A204.1 (cell line): ENCODE measurements around the gene YIPF3.
A peak's percentile ranks its signal among the peaks of the same experiment; 100 is the strongest.
"Not testable (repeated sequence)": the region's sequence is repeated elsewhere in the genome, so short reads cannot be mapped to it uniquely, and the experiment has no call there.

Experiments used
- FAIRE-seq: peaks from 2 replicates; lab custom pipeline; 2012; peaks lifted over from hg19 to GRCh38; lab: Jason Lieb, UNC

Gene YIPF3

DNA sequence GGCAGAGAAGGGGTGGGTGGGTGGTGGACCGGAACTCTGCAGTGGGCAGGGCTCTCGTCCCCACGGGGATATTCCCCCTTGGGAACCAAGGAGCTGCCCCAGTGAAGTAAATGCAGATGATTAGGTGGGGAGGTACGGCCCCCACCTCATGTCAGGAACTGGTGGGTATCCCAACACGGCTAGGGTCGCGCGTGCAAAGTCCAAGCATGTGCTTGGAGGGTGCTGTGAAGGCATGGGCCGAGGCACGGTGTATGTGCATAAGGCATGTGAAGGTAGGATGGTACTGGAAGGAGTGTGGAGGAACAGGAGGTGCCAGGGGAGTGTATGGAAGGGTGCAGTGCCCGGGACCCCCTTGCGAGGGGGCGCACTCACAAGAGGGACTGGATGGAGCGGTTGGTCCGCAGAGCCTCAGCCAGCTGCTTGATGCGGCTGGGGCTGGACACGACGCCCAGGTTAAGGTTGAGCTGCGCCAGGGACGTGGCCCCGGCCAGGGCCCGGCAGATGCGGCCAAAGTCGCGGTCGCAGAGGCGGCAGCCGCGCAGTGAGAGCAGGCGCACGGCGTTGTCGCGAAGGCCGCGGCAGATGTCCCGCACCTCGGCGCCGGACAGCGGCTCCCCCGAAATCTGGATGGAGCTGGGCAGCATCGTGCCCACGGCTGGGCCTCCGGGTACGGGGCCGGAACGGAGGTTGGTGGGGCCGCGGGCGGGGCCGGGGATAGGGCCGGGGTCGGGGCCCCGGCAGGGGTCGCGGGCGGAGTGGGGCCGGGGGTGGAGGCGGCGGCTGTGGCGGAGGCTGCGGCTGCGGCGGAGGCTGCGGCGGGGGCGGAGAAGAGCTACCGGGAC, 7.4 kb downstream of the YIPF3 start:
- no peak for FAIRE-seq

DNA sequence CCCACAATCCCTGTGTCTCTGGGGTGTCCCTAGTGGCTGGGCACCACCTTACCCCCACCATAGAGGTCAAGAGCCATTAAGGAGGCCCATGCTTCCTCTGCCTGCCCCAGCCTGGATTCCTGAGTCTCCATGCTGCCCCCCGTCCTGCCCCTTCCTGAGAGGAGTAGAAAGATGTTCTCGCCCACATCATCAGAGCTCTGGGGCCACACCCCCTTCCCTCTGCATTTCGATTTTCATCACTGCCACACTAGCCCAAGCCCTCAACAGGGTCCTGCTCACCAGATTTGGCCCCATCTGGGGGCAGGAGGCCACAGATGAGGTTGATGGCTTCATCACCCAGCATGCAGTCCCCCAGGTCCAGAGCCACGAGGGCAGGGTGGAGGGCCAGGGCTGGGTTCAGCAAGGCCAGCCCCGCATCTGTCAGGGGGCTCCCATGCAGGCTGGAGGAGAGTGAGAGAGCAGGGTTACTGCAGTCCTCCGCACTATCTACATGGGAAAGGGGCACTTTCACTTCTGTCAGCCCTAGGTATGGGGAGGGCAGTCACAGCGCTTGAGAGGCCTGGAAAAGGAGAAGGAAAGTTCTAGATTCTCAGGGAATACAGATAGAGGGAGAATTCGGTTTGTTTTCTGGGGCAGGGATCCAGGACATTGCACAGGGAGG, 8.1 kb downstream of the YIPF3 start:
- FAIRE-seq = no peak

DNA sequence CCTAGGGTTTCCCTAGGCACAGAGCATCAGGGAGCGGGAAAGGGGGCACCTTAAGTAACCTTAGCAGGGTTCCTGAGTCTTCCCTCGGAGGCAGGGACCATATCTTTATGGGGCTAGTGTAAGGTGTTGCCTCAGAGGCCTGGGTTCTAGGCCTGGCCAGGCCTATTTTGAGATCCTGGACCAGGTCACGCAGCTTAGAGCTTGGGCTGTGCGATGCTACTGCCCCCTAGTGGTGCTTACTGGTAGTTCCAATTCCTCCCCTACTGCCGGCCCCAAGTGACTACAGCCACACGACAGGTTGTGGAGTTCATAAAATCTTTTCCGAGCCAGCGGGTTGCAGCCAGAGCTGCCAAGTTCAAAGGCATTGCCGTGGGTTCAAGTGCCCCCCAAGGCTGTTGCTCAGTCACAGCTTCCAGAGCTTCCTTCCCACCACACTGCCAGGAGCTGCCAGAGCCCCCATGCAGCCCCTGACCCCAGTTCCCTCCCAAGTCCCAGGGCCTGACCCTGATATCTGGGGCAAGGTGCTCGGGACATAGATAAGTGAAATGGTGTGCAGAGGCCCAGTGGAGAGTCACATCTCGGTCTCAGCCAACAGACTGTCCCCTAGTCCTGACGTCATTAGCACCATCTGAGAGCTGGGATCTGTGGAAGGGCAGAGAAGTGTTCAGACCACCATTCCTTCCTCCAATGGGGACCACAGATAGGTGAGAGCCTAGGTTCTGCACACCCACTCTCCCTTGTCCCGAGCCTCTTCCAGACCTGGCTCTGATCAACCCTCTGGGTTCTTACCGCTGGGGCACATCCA, 9.9 kb downstream of the YIPF3 start:
- peak; percentile 59 for FAIRE-seq

DNA sequence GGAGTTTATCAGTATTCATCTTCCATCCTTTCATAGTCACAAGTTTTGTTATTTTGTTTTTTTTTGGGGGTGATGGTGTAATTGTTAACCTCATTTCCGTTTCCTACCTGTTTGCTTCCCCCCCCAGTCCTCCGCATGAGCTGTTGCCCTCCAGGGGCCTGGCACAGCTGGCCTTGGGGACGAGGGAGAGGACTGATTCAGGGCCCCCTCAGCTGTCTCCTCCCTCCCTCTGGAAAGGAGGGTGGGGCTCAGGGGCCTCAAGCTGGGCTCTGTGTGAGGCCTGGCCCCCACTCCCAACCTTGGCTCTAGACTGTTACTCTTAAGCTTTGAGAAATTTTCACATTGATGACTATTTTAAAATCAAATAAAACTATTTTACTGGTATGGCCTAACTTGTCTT, 10.6 kb downstream of the YIPF3 start:
- FAIRE-seq = no peak

DNA sequence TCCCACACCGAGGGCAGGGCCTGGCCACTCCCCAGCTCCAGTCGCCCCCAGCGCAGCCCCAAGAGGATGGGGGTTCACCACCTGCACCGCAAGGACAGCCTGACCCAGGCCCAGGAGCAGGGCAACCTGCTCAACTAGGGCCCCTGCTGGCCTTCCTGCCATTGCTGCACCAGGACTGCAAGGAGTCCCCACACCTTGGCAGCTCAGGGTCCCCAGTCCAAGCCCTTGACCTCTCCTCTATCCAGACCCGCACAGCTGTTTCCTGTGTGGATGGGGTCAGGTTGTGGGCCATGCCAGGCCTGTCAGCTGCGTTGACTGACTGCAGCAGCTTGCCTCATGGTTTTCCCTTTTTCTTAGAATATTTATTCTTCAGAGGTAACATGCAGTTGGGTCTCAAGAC, 11.0 kb downstream of the YIPF3 start:
- FAIRE-seq = no peak

DNA sequence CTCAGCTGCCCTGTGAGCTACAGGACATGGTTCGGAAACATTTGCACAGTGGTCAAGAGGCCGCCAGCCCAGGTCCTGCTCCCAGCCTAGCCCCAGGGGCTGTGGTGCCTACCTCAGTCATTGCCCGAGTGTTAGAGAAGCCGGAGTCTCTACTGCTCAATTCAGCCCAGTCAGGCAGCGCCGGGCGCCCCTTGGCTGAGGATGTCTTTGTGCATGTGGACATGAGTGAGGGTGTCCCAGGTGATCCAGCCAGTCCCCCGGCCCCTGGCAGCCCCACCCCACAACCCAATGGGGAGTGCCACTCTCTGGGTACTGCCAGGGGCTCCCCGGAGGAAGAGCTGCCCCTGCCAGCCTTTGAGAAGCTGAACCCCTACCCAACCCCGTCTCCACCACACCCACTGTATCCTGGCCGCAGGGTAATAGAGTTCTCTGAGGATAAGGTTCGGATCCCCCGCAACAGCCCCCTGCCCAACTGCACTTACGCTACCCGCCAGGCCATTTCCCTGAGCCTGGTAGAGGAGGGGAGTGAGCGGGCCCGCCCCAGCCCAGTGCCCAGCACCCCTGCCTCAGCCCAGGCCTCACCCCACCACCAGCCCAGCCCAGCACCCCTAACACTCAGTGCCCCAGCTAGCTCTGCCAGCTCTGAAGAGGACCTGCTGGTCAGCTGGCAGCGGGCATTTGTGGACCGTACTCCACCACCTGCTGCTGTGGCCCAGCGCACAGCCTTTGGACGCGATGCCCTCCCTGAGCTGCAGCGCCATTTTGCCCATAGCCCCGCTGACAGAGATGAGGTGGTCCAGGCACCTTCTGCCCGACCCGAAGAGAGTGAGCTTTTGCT, 11.8 kb downstream of the YIPF3 start:
- FAIRE-seq = no peak

DNA sequence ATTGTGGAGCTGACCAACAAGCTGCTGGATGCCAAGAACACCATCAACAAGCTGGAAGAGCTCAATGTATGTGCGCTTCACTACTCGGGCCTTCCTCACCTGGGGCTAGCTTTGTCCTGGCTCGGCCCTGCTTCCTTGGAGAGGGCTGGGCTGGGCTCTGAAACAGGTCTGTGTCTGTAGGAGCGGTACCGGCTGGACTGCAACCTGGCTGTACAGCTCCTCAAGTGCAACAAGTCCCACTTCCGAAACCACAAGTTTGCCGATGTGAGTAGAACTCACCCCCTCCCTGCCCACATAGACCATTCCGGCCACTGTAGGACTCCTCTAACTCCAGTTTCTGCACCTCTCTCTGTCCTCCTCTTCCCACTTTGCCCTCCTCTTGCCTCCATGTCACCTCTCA, 13.3 kb downstream of the YIPF3 start:
- FAIRE-seq = no peak

DNA sequence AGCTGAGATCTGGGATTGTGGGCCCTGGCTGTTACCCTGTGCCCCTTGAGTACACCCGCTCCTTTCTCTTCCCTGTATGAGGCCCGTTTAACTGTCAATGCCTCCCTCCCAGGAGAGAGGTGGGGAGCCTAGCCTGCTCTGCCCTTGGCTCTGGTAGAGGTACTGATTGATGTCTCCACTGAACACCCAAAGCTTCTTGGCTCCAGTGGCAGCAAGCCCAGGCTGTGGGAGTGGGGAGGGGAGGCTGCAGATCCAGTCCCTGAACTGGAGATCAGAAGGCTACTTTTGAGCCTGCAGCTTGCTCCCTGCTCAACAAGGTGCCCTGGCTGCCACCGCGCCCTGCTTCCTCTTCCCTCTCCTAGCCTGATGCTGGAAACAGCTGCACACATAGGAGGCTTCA, 14.1 kb downstream of the YIPF3 start:
- FAIRE-seq = no peak

DNA sequence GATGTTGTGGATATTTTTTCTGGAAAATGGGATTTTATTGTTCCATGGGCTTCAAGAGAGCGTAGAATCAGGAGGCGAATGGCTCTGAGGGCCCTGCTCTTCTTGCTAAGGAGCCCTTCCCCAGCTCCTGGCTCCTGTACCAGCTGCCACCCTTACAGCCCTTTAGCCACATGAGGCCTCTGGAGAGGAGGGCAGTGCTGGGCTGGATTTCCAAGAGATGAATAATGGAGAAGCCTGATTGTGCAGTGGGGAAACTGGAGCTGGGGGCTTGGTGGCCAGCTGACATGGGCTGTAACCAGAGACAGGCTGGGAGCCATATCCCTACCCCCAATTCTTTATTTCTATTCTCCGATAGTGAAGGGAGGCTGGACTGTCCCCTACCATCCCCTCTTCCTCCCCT, 15.8 kb downstream of the YIPF3 start:
- no peak for FAIRE-seq

DNA sequence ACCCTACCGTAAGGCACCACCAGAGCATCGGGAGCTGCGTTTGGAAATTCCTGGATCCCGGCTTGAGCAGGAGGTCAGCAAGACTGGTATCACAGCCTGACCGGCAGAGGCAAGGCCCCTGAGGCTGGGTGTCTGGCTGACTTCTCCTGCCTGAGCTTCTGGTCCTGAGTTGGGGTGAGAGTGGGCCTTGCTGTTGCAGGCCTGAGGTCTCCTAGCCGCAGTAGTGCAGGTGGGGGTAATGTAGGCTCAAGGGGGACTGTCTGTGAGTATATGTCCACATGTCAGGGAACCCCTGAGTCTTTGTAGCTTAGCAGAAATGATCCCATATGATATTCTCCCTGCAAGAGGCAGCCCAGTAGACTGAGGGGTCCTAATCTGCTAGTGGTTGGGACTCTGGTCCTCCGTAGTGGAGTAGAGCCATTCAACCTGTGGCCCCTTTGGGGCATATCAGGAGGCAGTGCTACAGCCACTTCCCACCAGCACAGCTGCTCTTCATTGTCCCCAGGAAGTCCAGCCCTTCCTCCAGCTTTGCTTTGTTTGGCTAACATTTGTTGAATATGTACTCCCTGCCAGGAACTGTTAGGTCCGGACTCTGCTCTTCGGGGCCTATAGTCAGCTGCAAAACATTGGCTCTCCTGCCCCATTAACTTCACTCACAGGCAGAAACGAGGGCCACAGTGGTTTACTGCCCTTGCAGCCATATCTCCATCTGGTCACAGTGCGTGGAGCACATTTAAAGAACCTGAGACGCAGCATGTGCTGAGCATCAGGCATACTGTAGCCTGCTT, 17.5 kb downstream of the YIPF3 start:
- no peak for FAIRE-seq

DNA sequence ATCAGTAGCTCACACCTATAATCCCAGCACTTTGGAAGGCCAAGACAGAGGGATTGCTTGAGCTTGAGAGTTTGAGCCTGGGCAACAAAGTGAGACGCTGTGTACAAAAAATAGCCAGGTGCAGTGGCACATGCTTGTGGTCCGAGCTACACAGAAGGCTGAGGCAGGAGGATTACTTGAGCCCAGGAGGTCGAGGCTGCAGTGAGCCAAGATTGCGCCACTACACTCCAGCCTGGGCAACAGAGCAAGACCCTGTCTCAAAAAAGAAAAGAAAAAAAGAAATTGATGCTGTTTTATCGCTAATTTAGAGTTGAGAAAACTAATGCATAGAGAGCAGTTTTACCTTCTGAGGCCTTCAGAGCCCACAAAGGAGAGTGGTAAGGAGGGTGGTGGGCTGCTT, 18.4 kb downstream of the YIPF3 start:
- FAIRE-seq = not testable (repeated sequence)

DNA sequence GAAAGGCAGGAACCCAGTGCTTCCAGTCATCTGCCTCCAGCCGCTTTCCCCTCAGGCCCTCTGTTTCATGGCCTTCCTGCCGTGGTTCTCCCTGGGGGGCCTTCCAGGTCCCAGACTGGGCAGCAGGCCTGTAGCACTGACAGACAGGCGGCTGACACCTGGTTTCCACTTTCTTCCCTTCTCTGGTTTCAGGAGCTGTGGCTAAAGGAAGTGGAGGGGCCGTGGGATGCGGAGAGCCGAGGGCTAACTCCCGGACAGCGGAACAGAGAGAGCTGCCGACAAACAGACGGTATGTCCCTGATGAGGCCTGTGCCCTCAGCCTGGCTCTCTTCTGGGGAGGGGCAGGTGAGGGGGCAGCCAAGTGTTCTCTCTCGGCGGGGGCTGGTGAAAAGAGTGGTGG, 19.0 kb downstream of the YIPF3 start:
- no peak for FAIRE-seq

DNA sequence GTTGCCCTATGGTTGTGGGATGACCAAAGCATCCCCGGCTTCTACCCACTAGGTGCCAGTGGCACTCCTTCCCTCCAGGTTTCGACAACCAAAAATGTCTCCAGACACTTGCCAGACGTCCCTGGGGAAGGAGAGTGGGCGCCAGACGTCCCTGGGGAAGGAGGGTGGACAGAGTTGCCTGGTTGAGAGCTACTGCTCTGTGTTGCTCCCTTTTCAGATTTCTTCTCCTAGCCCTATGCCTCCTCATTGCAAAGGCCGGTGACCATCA, 19.7 kb downstream of the YIPF3 start:
- no peak for FAIRE-seq

DNA sequence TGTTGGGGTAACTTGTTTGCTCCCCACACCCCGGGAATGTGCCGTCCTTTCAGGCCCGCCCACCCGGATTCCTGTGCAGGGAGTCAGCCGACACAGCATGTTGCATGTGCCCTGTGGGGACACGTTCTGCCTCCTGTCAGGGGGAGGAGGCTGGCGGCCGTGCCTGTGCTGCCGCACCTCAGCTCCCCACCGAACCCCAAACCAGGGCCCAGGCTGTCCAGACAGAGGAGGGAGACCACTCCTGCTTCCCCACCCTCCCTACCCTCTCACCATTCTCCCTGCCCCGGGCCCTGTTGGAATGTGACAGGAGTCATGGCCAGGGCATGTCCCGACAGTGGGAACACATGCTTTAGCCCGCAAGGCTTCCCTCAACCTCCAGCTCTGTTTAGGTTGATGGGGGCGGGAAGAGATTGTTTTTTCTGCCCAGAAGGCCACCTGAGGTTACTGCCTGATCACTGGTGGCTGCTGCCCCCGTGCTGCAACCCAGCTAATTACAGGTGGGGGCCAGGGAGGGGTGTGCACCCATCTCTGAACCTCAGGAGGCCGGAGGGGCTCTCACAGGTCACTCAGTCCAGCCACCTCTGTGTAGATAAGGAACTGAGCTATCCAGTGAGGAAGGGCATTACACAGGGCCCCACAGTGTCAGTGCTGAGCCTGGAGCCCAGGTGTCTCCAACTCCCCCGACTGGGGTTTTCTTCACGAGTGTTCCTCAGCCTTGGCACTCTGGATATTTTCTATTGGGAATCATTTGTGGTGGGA, 20.2 kb downstream of the YIPF3 start:
- no peak for FAIRE-seq

DNA sequence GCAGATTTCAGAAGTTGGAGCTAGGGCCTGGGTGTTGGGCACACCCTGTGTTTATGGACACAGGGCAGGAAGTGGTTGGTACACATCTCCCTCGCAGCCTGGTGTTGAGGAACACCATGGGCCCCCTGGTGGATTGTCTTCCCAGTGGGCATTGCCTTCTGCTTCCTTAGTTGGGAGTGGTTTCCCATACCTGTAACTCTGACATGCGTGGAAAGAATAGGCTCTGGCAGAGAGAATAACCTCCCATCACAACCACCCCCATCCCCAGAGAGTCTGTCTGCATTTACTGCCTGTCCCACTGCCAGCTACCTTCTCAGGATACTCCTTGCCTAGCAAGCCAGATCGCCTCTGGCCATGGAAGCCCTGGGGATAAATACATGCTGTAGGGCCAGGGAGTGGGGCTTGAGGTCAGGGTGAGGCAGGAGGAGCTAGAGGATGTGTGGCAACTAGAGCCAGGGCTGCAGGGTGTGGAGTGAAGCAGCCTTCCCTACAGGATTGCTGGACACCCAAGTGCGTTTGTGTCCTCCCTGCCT, 21.3 kb downstream of the YIPF3 start:
- no peak for FAIRE-seq

DNA sequence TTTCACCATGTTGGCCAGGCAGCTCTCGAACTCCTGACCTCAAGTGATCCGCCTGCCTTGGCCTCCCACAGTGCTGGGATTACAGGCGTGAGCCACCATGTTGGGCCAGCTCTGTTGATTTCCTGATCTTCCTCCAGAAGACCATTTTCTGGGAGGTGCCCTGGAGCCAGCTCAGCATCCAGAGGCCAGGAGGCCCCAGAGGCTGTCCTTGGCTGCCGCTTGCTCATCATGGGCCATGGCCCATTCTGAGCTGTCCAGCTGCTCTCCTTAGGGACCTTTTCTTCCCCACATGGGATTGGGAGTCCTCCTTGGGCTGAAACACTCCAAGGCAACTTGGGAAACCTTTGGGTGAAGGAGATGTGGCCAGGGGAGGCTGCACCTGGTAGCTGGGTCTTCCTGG, 22.0 kb downstream of the YIPF3 start:
- no peak for FAIRE-seq

DNA sequence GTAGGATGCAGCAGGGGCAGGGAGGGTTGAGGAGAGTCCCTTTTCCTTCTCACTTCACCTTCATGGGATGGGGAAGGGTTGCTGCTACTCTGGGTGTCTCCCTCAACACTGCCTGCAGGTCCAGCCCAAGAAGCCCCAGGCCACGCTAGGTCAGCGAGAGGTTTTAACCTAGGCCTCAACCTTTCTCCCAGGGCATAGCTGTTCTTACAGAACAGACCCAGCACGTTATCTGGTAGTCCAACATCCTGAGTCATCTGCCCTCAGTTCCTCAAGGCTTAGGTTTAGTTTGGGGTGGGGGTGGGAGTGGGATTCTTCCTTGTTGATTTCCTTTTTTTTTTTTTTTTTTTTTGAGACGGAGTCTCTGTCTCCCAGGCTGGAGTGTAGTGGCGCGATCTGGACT, 22.4 kb downstream of the YIPF3 start:
- FAIRE-seq = no peak

DNA sequence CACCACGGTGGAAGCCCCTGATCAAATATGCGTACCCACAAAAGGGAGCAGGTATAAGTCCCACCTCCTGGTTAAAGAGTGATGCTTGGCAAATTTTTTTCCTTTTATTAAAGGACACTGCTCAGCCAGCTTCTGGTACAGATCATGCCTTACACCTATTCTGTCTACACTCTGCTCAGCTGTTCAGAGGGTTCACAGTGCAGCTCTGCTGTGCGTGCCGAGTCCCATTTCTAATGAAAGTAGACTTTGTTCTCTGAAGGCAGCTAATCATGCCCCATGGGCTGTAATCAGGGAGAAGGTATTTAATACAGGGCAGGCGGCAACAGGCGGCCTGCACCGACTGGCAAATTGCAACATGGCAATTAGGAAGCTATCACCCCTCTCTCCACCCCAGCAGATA, 22.9 kb downstream of the YIPF3 start:
- no peak for FAIRE-seq

DNA sequence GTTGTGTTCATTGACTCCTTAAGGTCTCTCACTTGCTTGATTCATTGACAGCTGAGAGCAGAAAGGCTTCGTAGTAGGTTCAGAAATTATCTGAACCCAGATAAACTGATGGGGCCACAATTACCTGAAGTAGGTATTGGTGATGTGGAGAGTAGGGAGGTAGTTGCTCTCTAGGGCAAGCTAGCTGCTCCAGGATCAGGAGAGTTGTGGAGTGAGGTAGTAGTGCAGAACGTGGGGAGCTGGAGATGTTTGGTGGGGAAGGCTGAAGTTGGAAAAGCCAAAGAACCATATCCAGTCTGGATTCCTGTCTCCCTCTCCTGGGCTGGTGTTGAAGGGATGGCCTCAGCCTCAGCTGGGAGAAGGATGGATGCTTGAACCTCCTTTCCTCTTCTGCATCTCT, 23.5 kb downstream of the YIPF3 start:
- FAIRE-seq = no peak

DNA sequence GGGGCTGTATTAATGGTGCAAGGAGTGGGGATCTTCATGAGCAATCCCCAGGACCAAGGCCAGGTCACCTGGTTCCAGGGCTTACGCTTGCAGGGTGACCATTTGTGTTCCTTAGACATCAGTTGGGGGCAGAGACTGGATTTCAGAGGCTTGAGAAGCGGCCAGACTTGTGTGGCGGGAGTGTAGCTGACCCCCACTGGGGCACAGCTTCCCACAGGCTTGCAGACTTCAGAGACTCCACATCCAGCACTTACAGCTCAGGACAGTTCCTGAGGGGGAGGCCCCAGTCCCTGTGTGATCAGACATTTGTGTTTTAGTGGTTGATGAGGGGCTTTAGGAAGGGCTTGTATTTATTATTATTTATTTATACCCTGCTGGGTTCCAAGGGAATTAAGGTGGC, 24.1 kb downstream of the YIPF3 start:
- no peak for FAIRE-seq
